ENCODE results near the gene TRIM72. TPM values are rescaled to one million over a fixed set of nuclear protein-coding genes. Genes with fewer than 3 reads are reported as not detected.
A peak's percentile ranks its signal among the peaks of the same experiment; 100 is the strongest.

TRIM72 gene
- total and polyA plus RNA-seq, 9 of the 15 experiments (the other 6 are each of a cell fraction or from before 2014, with no cell fraction given), result under 0.01 TPM; not detected in 8

GRCh38 chr16:31262084-31262483 is 48.2 kb downstream of the TRIM72 start:
- CTCF ChIA-PET (ENCODE audit: low intra/inter-chr PET ratio), result no interaction called here
- POLR2A ChIA-PET, result interaction anchor here (0.9 kb wide), 1 partner anchor 9 kb away, joined by 3 read pairs; no protein-coding TSS in a partner anchor

More at GRCh38 chr16:31262084-31262483, 48.2 kb downstream of the TRIM72 start:
- no peak overlapping the region for H3K4me3 ChIP-seq
- no peaks in the 10 kb centered on the region for H3K36me3 ChIP-seq (ENCODE audit: control insufficient read depth, insufficient read depth, low read length)
- H3K9me1 ChIP-seq (ENCODE audit: control insufficient read depth, insufficient read depth, low read length), result no peaks in the 10 kb centered on the region
- H3K27me3 ChIP-seq (ENCODE audit: control insufficient read depth in 2 of 2, insufficient read depth in 2 of 2, low read length in 2 of 2), result no peaks in the 10 kb centered on the region
- H3K4me1 ChIP-seq (replicated peaks in 1 of 2; ENCODE audit: control insufficient read depth in 2 of 2, insufficient read depth in 2 of 2, low read length in 2 of 2), result peaks cover 10 to 13% of the 10 kb centered on the region in 2 experiments
- DNase-seq (ENCODE audit: extremely low read depth in 1 of 4, low spot score in 3 of 4) (no peak), ATAC-seq (no peak), FAIRE-seq (no peak)
- H3K9me3 ChIP-seq (replicated peaks; ENCODE audit: control insufficient read depth, insufficient read depth, low read depth, low read length), result no peaks in the 10 kb centered on the region
- H3K79me2 ChIP-seq (ENCODE audit: control insufficient read depth, insufficient read depth, low read length), result no peaks in the 10 kb centered on the region
- BruUV-seq (replicated peaks), result no TSS peak
- no peak overlapping the region for H2AFZ ChIP-seq (ENCODE audit: low read depth, low read length)
- no peak for TF ChIP-seq U2AF1 (optimal IDR thresholded peaks at IDR 0.05; ENCODE audit: low read depth, low read length)
- peak; percentile 42; the same call in 1 of the 2 replicates for TF ChIP-seq ZNF512 (tag; IDR thresholded peaks at IDR 0.05)
- TF ChIP-seq KAT8 (IDR thresholded peaks at IDR 0.05; ENCODE audit: low read depth), result no peak
- H3K4me2 ChIP-seq (ENCODE audit: insufficient read depth, low read length), result no peak overlapping the region
- H3K9ac ChIP-seq (ENCODE audit: insufficient read depth in 1 of 2, low read depth in 2 of 2, low read length in 2 of 2), result no peak overlapping the region
- H4K20me1 ChIP-seq (replicated peaks; ENCODE audit: control insufficient read depth, insufficient read depth, low read length), result no peaks in the 10 kb centered on the region
- intact Hi-C loops (cut with micrococcal nuclease) (no loop called here), in situ Hi-C loops (cut with MboI) (no loop called here)
- WGBS (ENCODE audit: insufficient coverage, low coverage, missing lambda C conversion rate), result 69% methylated on average over 2 of the region's 3 CpGs
- H3K27ac ChIP-seq (ENCODE audit: extremely low read depth, low read depth, low read length), result no peak overlapping the region

Measured in K562 (cell line).